MM.1S (cell line): ENCODE results near the gene FIGLA.

Experiments used
- EZH2 ChIP-seq: fragments of 300-600 bp; sonication (generic); optimal IDR thresholded peaks from 2 replicates; pipeline ENCODE3; 2017; ENCODE audit warnings: low read depth, mild to moderate bottlenecking, antibody characterized with exemption, low read length, mixed read lengths
- EZH2phosphoT487 ChIP-seq: fragments of 300-600 bp; sonication (generic); IDR thresholded peaks from 2 replicates; pipeline ENCODE4 v1.6.1; 2018; ENCODE audit warnings: antibody characterized with exemption, low read length
- TF ChIP-seq, protein P1 (sequence below): fragments of 300-600 bp; sonication (generic); IDR thresholded peaks from 2 replicates; pipeline ENCODE4 v1.5.1; 2016; ENCODE audit warnings: antibody characterized with exemption, low read length, mixed read lengths

DNA sequence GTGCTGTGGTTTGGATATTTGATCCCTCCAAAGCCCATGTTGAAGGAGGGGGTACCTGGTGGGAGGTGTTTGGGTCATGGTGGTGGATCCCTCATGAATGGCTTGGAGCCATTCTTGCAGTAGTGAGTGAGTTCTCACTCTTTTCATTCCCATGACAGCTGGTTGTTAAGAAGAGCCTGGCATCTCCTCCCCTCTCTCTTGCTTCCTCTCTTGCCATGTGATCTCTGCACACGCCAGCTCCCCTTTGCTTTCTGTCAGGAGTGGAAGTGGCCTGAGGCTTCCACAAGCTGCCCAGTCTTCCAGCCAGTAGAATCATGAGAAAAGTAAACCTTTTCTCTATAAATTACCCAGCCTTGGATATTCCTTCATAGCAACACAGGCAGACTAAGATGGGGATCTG lies 31.0 kb downstream of the FIGLA start:
- TF ChIP-seq EZH2 (no peak), EZH2phosphoT487 (no peak)
- TF ChIP-seq, protein P1, sequence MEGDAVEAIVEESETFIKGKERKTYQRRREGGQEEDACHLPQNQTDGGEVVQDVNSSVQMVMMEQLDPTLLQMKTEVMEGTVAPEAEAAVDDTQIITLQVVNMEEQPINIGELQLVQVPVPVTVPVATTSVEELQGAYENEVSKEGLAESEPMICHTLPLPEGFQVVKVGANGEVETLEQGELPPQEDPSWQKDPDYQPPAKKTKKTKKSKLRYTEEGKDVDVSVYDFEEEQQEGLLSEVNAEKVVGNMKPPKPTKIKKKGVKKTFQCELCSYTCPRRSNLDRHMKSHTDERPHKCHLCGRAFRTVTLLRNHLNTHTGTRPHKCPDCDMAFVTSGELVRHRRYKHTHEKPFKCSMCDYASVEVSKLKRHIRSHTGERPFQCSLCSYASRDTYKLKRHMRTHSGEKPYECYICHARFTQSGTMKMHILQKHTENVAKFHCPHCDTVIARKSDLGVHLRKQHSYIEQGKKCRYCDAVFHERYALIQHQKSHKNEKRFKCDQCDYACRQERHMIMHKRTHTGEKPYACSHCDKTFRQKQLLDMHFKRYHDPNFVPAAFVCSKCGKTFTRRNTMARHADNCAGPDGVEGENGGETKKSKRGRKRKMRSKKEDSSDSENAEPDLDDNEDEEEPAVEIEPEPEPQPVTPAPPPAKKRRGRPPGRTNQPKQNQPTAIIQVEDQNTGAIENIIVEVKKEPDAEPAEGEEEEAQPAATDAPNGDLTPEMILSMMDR, result no peak
